Neuronal stem cell (in vitro differentiated cells): ENCODE measurements around the gene DMRTA1.
"Not testable (repeated sequence)": the region's sequence is repeated elsewhere in the genome, so short reads cannot be mapped to it uniquely, and the experiment has no call there.

Source experiments
- DNase-seq: peaks from one replicate; pipeline ENCODE4 v3.0.0-alpha.2; 2013; ENCODE audit warnings: low spot score
- H2AFZ ChIP-seq: one replicate; pipeline ENCODE4 v1.6.1; 2013; ENCODE audit warnings: mild to moderate bottlenecking, low read length, inconsistent platforms
- H2AK5ac ChIP-seq: 2 replicates; pipeline ENCODE4 v1.6.1; 2013; ENCODE audit warnings: low read depth, mild to moderate bottlenecking, inconsistent platforms, low read length, moderate library complexity, mixed read lengths
- H2BK120ac ChIP-seq: 2 replicates; pipeline ENCODE4 v1.6.1; 2013; ENCODE audit warnings: low read depth, mild to moderate bottlenecking, inconsistent platforms, low read length, moderate library complexity, mixed read lengths
- H2BK12ac ChIP-seq: one replicate; pipeline ENCODE4 v1.6.1; 2013; ENCODE audit warnings: low read length, inconsistent platforms
- H2BK15ac ChIP-seq: 2 replicates; pipeline ENCODE4 v1.6.1; 2013; ENCODE audit warnings: mild to moderate bottlenecking, low read length, inconsistent platforms, mixed read lengths
- H2BK5ac ChIP-seq: one replicate; pipeline ENCODE4 v1.6.1; 2013; ENCODE audit warnings: inconsistent platforms, mild to moderate bottlenecking, low read length, moderate library complexity
- H3K14ac ChIP-seq: one replicate; pipeline ENCODE4 v1.6.1; 2013; ENCODE audit warnings: low read length, inconsistent platforms
- H3K18ac ChIP-seq: 2 replicates; pipeline ENCODE4 v1.6.1; 2013; ENCODE audit warnings: low read length, inconsistent platforms
- H3K23ac ChIP-seq: 2 replicates; pipeline ENCODE4 v1.6.1; 2013; ENCODE audit warnings: low read depth, mild to moderate bottlenecking, mixed read lengths, low read length, inconsistent platforms; ENCODE audit not compliant: poor library complexity
- H3K27ac ChIP-seq: replicated peaks from 3 replicates; pipeline ENCODE4 v1.5.1; 2013; ENCODE audit warnings: low read length, inconsistent platforms
- H3K27me3 ChIP-seq, 3 experiments: 2 replicates each; pipeline ENCODE4 v1.6.1; 2013; ENCODE audit warnings: low read length in 3 of 3, mild to moderate bottlenecking in 2 of 3, inconsistent platforms in 1 of 3, low read depth in 1 of 3, mixed read lengths in 1 of 3, moderate library complexity in 1 of 3; ENCODE audit not compliant: control insufficient read depth in 3 of 3, insufficient read depth in 3 of 3
- H3K36me3 ChIP-seq, 2 donors: replicated peaks in 1 of 2; 2 replicates each; pipeline ENCODE4 v1.6.1; 2013; ENCODE audit warnings: low read length in 2 of 2; ENCODE audit not compliant: control insufficient read depth in 2 of 2, insufficient read depth in 2 of 2
- H3K4ac ChIP-seq: 2 replicates; pipeline ENCODE4 v1.6.1; 2013; ENCODE audit warnings: inconsistent platforms, mild to moderate bottlenecking, low read length, moderate library complexity
- H3K4me1 ChIP-seq, 2 donors: 1 replicate in 1 of 2; 2 replicates in 1 of 2; pipeline ENCODE4 v1.6.1; 2013; ENCODE audit warnings: low read length in 2 of 2, low read depth in 1 of 2; ENCODE audit not compliant: control insufficient read depth in 2 of 2, insufficient read depth in 1 of 2
- H3K4me2 ChIP-seq: one replicate; pipeline ENCODE4 v1.6.1; 2013; ENCODE audit warnings: mild to moderate bottlenecking, low read length, inconsistent platforms; ENCODE audit not compliant: insufficient read depth, poor library complexity, severe bottlenecking
- H3K4me3 ChIP-seq, 2 donors: 2 replicates each; pipeline ENCODE4 v1.5.1; 2013; ENCODE audit warnings: low read length in 2 of 2, mild to moderate bottlenecking in 2 of 2, inconsistent platforms in 1 of 2, moderate library complexity in 1 of 2
- H3K79me1 ChIP-seq: one replicate; pipeline ENCODE4 v1.6.1; 2013; ENCODE audit warnings: low read depth, mild to moderate bottlenecking, inconsistent platforms, low read length, moderate library complexity
- H3K9ac ChIP-seq: one replicate; pipeline ENCODE4 v1.6.1; 2013; ENCODE audit warnings: mild to moderate bottlenecking, low read depth, low read length, inconsistent platforms; ENCODE audit not compliant: poor library complexity
- H3K9me3 ChIP-seq, 2 donors: replicated peaks in 1 of 2; 2 replicates each; pipeline versions ENCODE3 to v1.6.1; 2013; ENCODE audit warnings: low read length in 2 of 2, mild to moderate bottlenecking in 2 of 2, inconsistent platforms in 1 of 2, low read depth in 1 of 2, mixed read lengths in 1 of 2, moderate library complexity in 1 of 2; ENCODE audit not compliant: control insufficient read depth in 2 of 2, insufficient read depth in 1 of 2
- H4K8ac ChIP-seq: one replicate; pipeline ENCODE4 v1.6.1; 2013; ENCODE audit warnings: low read depth, mild to moderate bottlenecking, inconsistent platforms, low read length, moderate library complexity
- H4K91ac ChIP-seq: one replicate; pipeline ENCODE4 v1.6.1; 2013; ENCODE audit warnings: low read length, low read depth, mild to moderate bottlenecking, inconsistent platforms; ENCODE audit not compliant: poor library complexity
- WGBS, 2 donors: extraction: QIAGEN DNeasy Blood & Tissue Kit; methylation state at CpG; one replicate each; pipeline ENCODE4 v1.1.7; 2013; ENCODE audit warnings: missing lambda C conversion rate in 2 of 2, mixed read lengths in 1 of 2; ENCODE audit not compliant: insufficient read length in 2 of 2, insufficient replicate concordance in 1 of 2; ENCODE audit errors: extremely low coverage in 2 of 2; 5-methylcytosine and 5-hydroxymethylcytosine counted together

Gene DMRTA1

GRCh38 chr9:22425551-22425950, 21.1 kb upstream of the DMRTA1 start:
- H2BK15ac ChIP-seq = no peak overlapping the region
- H2BK5ac ChIP-seq = no peak overlapping the region
- H3K9ac ChIP-seq = no peak overlapping the region
- no peak overlapping the region for H2BK12ac ChIP-seq
- H3K27me3 ChIP-seq = no peaks in the 10 kb centered on the region
- H4K91ac ChIP-seq = no peak overlapping the region
- no peak overlapping the region for H3K4me2 ChIP-seq
- no peak overlapping the region for H2AK5ac ChIP-seq
- no peaks in the 10 kb centered on the region for H3K9me3 ChIP-seq
- H3K36me3 ChIP-seq = no peaks in the 10 kb centered on the region
- peaks cover 0 to 4% of the 10 kb centered on the region in 2 donors for H3K4me1 ChIP-seq
- no peak overlapping the region for H3K23ac ChIP-seq
- no peaks in the 10 kb centered on the region for H3K79me1 ChIP-seq
- peak overlapping the region; percentile 60 for H3K18ac ChIP-seq
- H2AFZ ChIP-seq = no peak overlapping the region
- WGBS, 2 donors = no CpG with 5 or more reads among the region's 4 CpGs
- no peak overlapping the region for H3K4me3 ChIP-seq
- H2BK120ac ChIP-seq = no peak overlapping the region
- no peak overlapping the region for H4K8ac ChIP-seq
- no peak for DNase-seq
- no peak overlapping the region for H3K4ac ChIP-seq
- no peak overlapping the region for H3K14ac ChIP-seq
- H3K27ac ChIP-seq = peak overlapping the region; percentile 87

GRCh38 chr9:22427226-22427880, 19.3 kb upstream of the DMRTA1 start:
- DNase-seq = no peak
- peaks cover 0 to 6% of the 10 kb centered on the region in 2 donors for H3K4me1 ChIP-seq
- no peaks in the 10 kb centered on the region for H3K9me3 ChIP-seq
- no peak overlapping the region for H4K91ac ChIP-seq
- no peak overlapping the region for H2AFZ ChIP-seq
- no peak overlapping the region for H2BK12ac ChIP-seq
- no peak overlapping the region for H2BK120ac ChIP-seq
- H2AK5ac ChIP-seq = no peak overlapping the region
- H3K36me3 ChIP-seq = no peaks in the 10 kb centered on the region
- no peak overlapping the region for H4K8ac ChIP-seq
- no peak overlapping the region for H3K27ac ChIP-seq
- WGBS, 2 donors = no CpG with 5 or more reads among the region's 5 CpGs
- no peak overlapping the region for H3K4me3 ChIP-seq
- H2BK15ac ChIP-seq = no peak overlapping the region
- no peak overlapping the region for H3K4me2 ChIP-seq
- H3K14ac ChIP-seq = no peak overlapping the region
- no peak overlapping the region for H3K4ac ChIP-seq
- H3K27me3 ChIP-seq = no peaks in the 10 kb centered on the region
- no peaks in the 10 kb centered on the region for H3K79me1 ChIP-seq
- H3K23ac ChIP-seq = no peak overlapping the region
- H3K18ac ChIP-seq = no peak overlapping the region
- H3K9ac ChIP-seq = no peak overlapping the region
- H2BK5ac ChIP-seq = no peak overlapping the region

- no peak overlapping the region for H4K8ac ChIP-seq
- H3K23ac ChIP-seq = no peak overlapping the region
- no peaks in the 10 kb centered on the region for H3K79me1 ChIP-seq
- peak overlapping the region; percentile 63 for H2AK5ac ChIP-seq
- no peak overlapping the region for H2BK12ac ChIP-seq
- H2BK15ac ChIP-seq = peak overlapping the region; percentile 92
- no peaks in the 10 kb centered on the region for H3K36me3 ChIP-seq
- H3K27me3 ChIP-seq = no peaks in the 10 kb centered on the region
- H3K18ac ChIP-seq = peak overlapping the region; percentile 78
- peak overlapping the region; percentile 66 for H2BK5ac ChIP-seq
- H4K91ac ChIP-seq = no peak overlapping the region
- no peak for DNase-seq
- no peak overlapping the region for H2BK120ac ChIP-seq
- peak overlapping the region in 1 of 2 donors; percentile 58 for H3K4me3 ChIP-seq
- H3K4me1 ChIP-seq = peaks cover 0 to 1% of the 10 kb centered on the region in 2 donors
- no peak overlapping the region for H3K14ac ChIP-seq
- no peak overlapping the region for H3K4ac ChIP-seq
- H3K9me3 ChIP-seq = no peaks in the 10 kb centered on the region
- no peak overlapping the region for H2AFZ ChIP-seq
- no peak overlapping the region for H3K9ac ChIP-seq
- no CpG with 5 or more reads among the region's 15 CpGs for WGBS, 2 donors
- no peak overlapping the region for H3K27ac ChIP-seq
- H3K4me2 ChIP-seq = no peak overlapping the region
Measured at GRCh38 chr9:22433691-22434090, 12.9 kb upstream of the DMRTA1 start.

- not testable (repeated sequence) for H3K79me1 ChIP-seq, H4K8ac ChIP-seq, H3K4ac ChIP-seq, H2BK12ac ChIP-seq, H2AK5ac ChIP-seq, H3K18ac ChIP-seq, H4K91ac ChIP-seq, H3K14ac ChIP-seq, H2BK15ac ChIP-seq, H3K4me3 ChIP-seq, DNase-seq, H3K9ac ChIP-seq, H3K4me1 ChIP-seq, H3K23ac ChIP-seq, H2BK5ac ChIP-seq, H3K27me3 ChIP-seq, H2BK120ac ChIP-seq, H3K4me2 ChIP-seq, H3K27ac ChIP-seq, H2AFZ ChIP-seq, H3K36me3 ChIP-seq, H3K9me3 ChIP-seq
- no CpG with 5 or more reads among the region's 3 CpGs for WGBS, 2 donors
Measured at GRCh38 chr9:22435252-22435651, 11.4 kb upstream of the DMRTA1 start.
